SK-MEL-5 (cell line): ENCODE data around the gene PRR15L. TPM values are rescaled to one million over a fixed set of nuclear protein-coding genes. Genes with fewer than 3 reads are reported as not detected.
"Not testable (repeated sequence)": the region's sequence is repeated elsewhere in the genome, so short reads cannot be mapped to it uniquely, and the experiment has no call there.

Source experiments
- DNase-seq: peaks from one replicate; pipeline ENCODE4 v3.0.0-alpha.2; 2016; ENCODE audit warnings: low read depth, low spot score
- in situ Hi-C: cut with HindIII; loops from 2 replicates; pipeline ENCODE4 v1.10.0; 2016; ENCODE audit warnings: low sequenced_read_pairs, high pct_unique_total_duplicates, low pct_unique_long_range_greater_than_20kb
- total RNA-seq: library from RNA; depleted of rRNA; stranded (reverse); fragments of >200 nt; shearing (Covaris generic); gene quantifications from 2 replicates; pipeline ENCODE4 v1.2.3, GENCODE V29; 2014

Gene PRR15L
- total RNA-seq, 1 experiment from 2014 or later, result not detected

- in situ Hi-C loops, result no loop called here
- DNase-seq, result no peak
Measured at GRCh38 chr17:47948706-47949196, 8.9 kb downstream of the PRR15L start.

- DNase-seq, result peak; percentile 80
- in situ Hi-C loops, result no loop called here
Measured at GRCh38 chr17:47946929-47947397, 10.7 kb downstream of the PRR15L start.

GRCh38 chr17:47946516-47946915, 11.2 kb downstream of the PRR15L start:
- in situ Hi-C loops, result no loop called here
- DNase-seq, result no peak

- DNase-seq, result no peak
- in situ Hi-C loops, result no loop called here
Measured at GRCh38 chr17:47945529-47946508, 11.9 kb downstream of the PRR15L start.

- DNase-seq, result peak; percentile 12
- in situ Hi-C loops, result no loop called here
Measured at GRCh38 chr17:47945080-47945479, 12.6 kb downstream of the PRR15L start.

GRCh38 chr17:47942568-47942967, 15.1 kb downstream of the PRR15L start:
- in situ Hi-C loops, result no loop called here

GRCh38 chr17:47942096-47942510, 15.6 kb downstream of the PRR15L start:
- DNase-seq, result no peak
- in situ Hi-C loops, result no loop called here

More at GRCh38 chr17:47942568-47942967, 15.1 kb downstream of the PRR15L start:
- no peak for DNase-seq

GRCh38 chr17:47941246-47942095, 16.2 kb downstream of the PRR15L start, which contains the start of gene PNPO:
PNPO (plus strand) TSS chr17:47941571; CDS start chr17:47941676, 105 bp downstream.
- in situ Hi-C loops, result no loop called here
- DNase-seq, result peak; percentile 99

GRCh38 chr17:47937941-47938340, 19.7 kb downstream of the PRR15L start:
- in situ Hi-C loops, result no loop called here
- DNase-seq, result no peak

- DNase-seq, result no peak
Measured at GRCh38 chr17:47935961-47936360, 21.7 kb downstream of the PRR15L start.

GRCh38 chr17:47935468-47935867, 22.2 kb downstream of the PRR15L start:
- DNase-seq, in situ Hi-C loops: not testable (repeated sequence)

More at GRCh38 chr17:47935961-47936360, 21.7 kb downstream of the PRR15L start:
- in situ Hi-C loops, result no loop called here

GRCh38 chr17:47934856-47935255, 22.8 kb downstream of the PRR15L start:
- in situ Hi-C loops, result no loop called here
- DNase-seq, result no peak

GRCh38 chr17:47931848-47932247, 25.8 kb downstream of the PRR15L start:
- no peak for DNase-seq
- in situ Hi-C loops, result no loop called here

GRCh38 chr17:47929218-47930000, 28.3 kb downstream of the PRR15L start:
- no peak for DNase-seq
- in situ Hi-C loops, result no loop called here

GRCh38 chr17:47928415-47928814, 29.3 kb downstream of the PRR15L start:
- in situ Hi-C loops, result no loop called here
- no peak for DNase-seq

GRCh38 chr17:47927821-47928400, 29.8 kb downstream of the PRR15L start:
- no peak for DNase-seq
- in situ Hi-C loops, result no loop called here

- DNase-seq, result no peak
- in situ Hi-C loops, result no loop called here
Measured at GRCh38 chr17:47925678-47925988, 32.0 kb downstream of the PRR15L start.
